IMR-90 (cell line): Measurements from ENCODE around the gene TRAF4. TPM values are rescaled to one million over a fixed set of nuclear protein-coding genes. Genes with fewer than 3 reads are reported as not detected.

ENCODE experiments used
- ATAC-seq: fragments of 200-7000 bp; cut with Tn5 transposase; 2 replicates; pipeline ENCODE4 v1.9.1; 2020; ENCODE audit warnings: low read depth, mild to moderate bottlenecking, moderate library complexity
- BruUV-seq: library from RNA; stranded (reverse); fragments of 400-500 nt; replicated peaks from 2 replicates; lab custom pipeline; 2021; lab: Mats Ljungman, UMichigan
- CTCF ChIA-PET: fragments of 300-600 bp; formaldehyde crosslinking; extraction: SDS; loops from one replicate; lab custom pipeline; 2021; ENCODE audit warnings: antibody characterized with exemption; lab: Yijun Ruan, JAX
- POLR2A ChIA-PET: fragments of 300-600 bp; sonication (Branson Sonifier 250); formaldehyde crosslinking; loops from one replicate; lab custom pipeline; 2022; ENCODE audit warnings: antibody characterized with exemption; ENCODE audit not compliant: unreplicated experiment; lab: Charles Lee
- DNase-seq: peaks from one replicate; pipeline ENCODE4 v3.0.0; 2013
- H2AFZ ChIP-seq: replicated peaks from 2 replicates; pipeline ENCODE3; 2013; ENCODE audit warnings: low read length, mild to moderate bottlenecking; ENCODE audit not compliant: poor library complexity
- H2AK5ac ChIP-seq: 2 replicates; pipeline ENCODE4 v1.6.1; 2013; ENCODE audit warnings: low read depth, low read length, inconsistent platforms
- H2AK9ac ChIP-seq: replicated peaks from 2 replicates; pipeline ENCODE3; 2013; ENCODE audit warnings: mild to moderate bottlenecking, low read depth, low read length, moderate library complexity; ENCODE audit not compliant: poor library complexity
- H2BK120ac ChIP-seq: 2 replicates; pipeline ENCODE4 v1.6.1; 2013; ENCODE audit warnings: low read depth, low read length, inconsistent platforms
- H2BK15ac ChIP-seq: 3 replicates; pipeline ENCODE4 v1.6.1; 2013; ENCODE audit warnings: low read depth, low read length, inconsistent platforms
- H2BK20ac ChIP-seq: 2 replicates; pipeline ENCODE4 v1.6.1; 2013; ENCODE audit warnings: low read depth, mild to moderate bottlenecking, inconsistent platforms, low read length, moderate library complexity
- H2BK5ac ChIP-seq: 2 replicates; pipeline ENCODE4 v1.6.1; 2013; ENCODE audit warnings: mild to moderate bottlenecking, low read depth, low read length, inconsistent platforms; ENCODE audit not compliant: poor library complexity, severe bottlenecking
- H3K14ac ChIP-seq: replicated peaks from 2 replicates; pipeline ENCODE4 v1.6.1; 2013; ENCODE audit warnings: low read depth, low read length, inconsistent platforms
- H3K18ac ChIP-seq: 2 replicates; pipeline ENCODE4 v1.6.1; 2013; ENCODE audit warnings: low read depth, low read length, control low read depth
- H3K23ac ChIP-seq: 2 replicates; pipeline ENCODE4 v1.6.1; 2013; ENCODE audit warnings: low read depth, low read length, inconsistent platforms
- H3K27ac ChIP-seq: 2 replicates; pipeline ENCODE4 v1.5.1; 2013; ENCODE audit warnings: mild to moderate bottlenecking, control low read depth, low read length; ENCODE audit not compliant: insufficient read depth
- H3K27me3 ChIP-seq: 2 replicates; pipeline ENCODE4 v1.6.1; 2013; ENCODE audit warnings: low read length; ENCODE audit not compliant: control insufficient read depth, insufficient read depth
- H3K36me3 ChIP-seq: 2 replicates; pipeline ENCODE4 v1.6.1; 2013; ENCODE audit warnings: low read length, mixed read lengths; ENCODE audit not compliant: control insufficient read depth, insufficient read depth
- H3K4ac ChIP-seq: 2 replicates; pipeline ENCODE4 v1.6.1; 2013; ENCODE audit warnings: low read depth, low read length, inconsistent platforms
- H3K4me1 ChIP-seq: 2 replicates; pipeline ENCODE4 v1.6.1; 2013; ENCODE audit warnings: low read length, mixed read lengths; ENCODE audit not compliant: control insufficient read depth, insufficient read depth
- H3K4me2 ChIP-seq: 2 replicates; pipeline ENCODE4 v1.6.1; 2013; ENCODE audit warnings: low read depth, mild to moderate bottlenecking, control low read depth, low read length, moderate library complexity
- H3K4me3 ChIP-seq: 2 replicates; pipeline ENCODE4 v1.5.1; 2013; ENCODE audit warnings: low read depth, mild to moderate bottlenecking, control low read depth, low read length, moderate library complexity; ENCODE audit not compliant: insufficient read depth
- H3K56ac ChIP-seq: 2 replicates; pipeline ENCODE4 v1.6.1; 2013; ENCODE audit warnings: low read length, inconsistent platforms; ENCODE audit not compliant: insufficient read depth; ENCODE audit errors: extremely low read depth
- H3K79me1 ChIP-seq, 2 experiments: 2 replicates each; pipeline ENCODE4 v1.6.1; 2013; ENCODE audit warnings: low read length in 2 of 2, inconsistent platforms in 1 of 2, low read depth in 1 of 2
- H3K9ac ChIP-seq: 2 replicates; pipeline ENCODE4 v1.6.1; 2013; ENCODE audit warnings: low read depth, low read length, control low read depth
- H3K9me1 ChIP-seq: 2 replicates; pipeline ENCODE4 v1.6.1; 2013; ENCODE audit warnings: low read length, inconsistent platforms; ENCODE audit not compliant: insufficient read depth
- H3K9me3 ChIP-seq: 2 replicates; pipeline ENCODE4 v1.6.1; 2013; ENCODE audit warnings: low read length; ENCODE audit not compliant: control insufficient read depth, insufficient read depth
- H4K20me1 ChIP-seq: 2 replicates; pipeline ENCODE4 v1.6.1; 2013; ENCODE audit warnings: low read length, inconsistent platforms; ENCODE audit not compliant: insufficient read depth
- H4K5ac ChIP-seq: 2 replicates; pipeline ENCODE4 v1.6.1; 2013; ENCODE audit warnings: mild to moderate bottlenecking, low read depth, low read length, control low read depth
- H4K8ac ChIP-seq, 2 experiments: 2 replicates each; pipeline ENCODE4 v1.6.1; 2013; ENCODE audit warnings: low read depth in 2 of 2, low read length in 2 of 2, control low read depth in 1 of 2, inconsistent platforms in 1 of 2
- H4K91ac ChIP-seq: 2 replicates; pipeline ENCODE4 v1.6.1; 2013; ENCODE audit warnings: low read depth, low read length, inconsistent platforms; ENCODE audit not compliant: insufficient read depth
- BHLHE40 ChIP-seq: fragments of 150-350 bp; IDR thresholded peaks from 2 replicates; pipeline ENCODE4 v1.6.1; 2016; ENCODE audit warnings: mild to moderate bottlenecking, low read depth, low read length
- CEBPB ChIP-seq: IDR thresholded peaks from 2 replicates; pipeline ENCODE4 v1.6.1; 2012; ENCODE audit warnings: low read depth, low read length, improper control_type of control experiment
- FOS ChIP-seq: fragments of 150-350 bp; IDR thresholded peaks from 2 replicates; pipeline ENCODE4 v1.6.1; 2016; ENCODE audit warnings: low read depth, low read length
- MAFK ChIP-seq: IDR thresholded peaks from 2 replicates; pipeline ENCODE4 v1.6.1; 2012; ENCODE audit warnings: low read depth, low read length, improper control_type of control experiment
- MAZ ChIP-seq: IDR thresholded peaks from 2 replicates; pipeline ENCODE4 v1.6.1; 2012; ENCODE audit warnings: low read depth, mild to moderate bottlenecking, low read length, improper control_type of control experiment, moderate library complexity, borderline replicate concordance
- MXI1 ChIP-seq: IDR thresholded peaks from 2 replicates; pipeline ENCODE4 v1.6.1; 2012; ENCODE audit warnings: low read depth, mild to moderate bottlenecking, low read length, moderate library complexity, borderline replicate concordance
- NFE2L2 ChIP-seq: fragments of 150-350 bp; IDR thresholded peaks from 2 replicates; pipeline ENCODE4 v1.6.1; 2016; ENCODE audit warnings: low read depth, mild to moderate bottlenecking, low read length
- POLR2A ChIP-seq: IDR thresholded peaks from 2 replicates; pipeline ENCODE4 v1.6.1; 2012; ENCODE audit warnings: mild to moderate bottlenecking, low read depth, low read length
- RAD21 ChIP-seq: IDR thresholded peaks from 2 replicates; pipeline ENCODE4 v1.6.1; 2012; ENCODE audit warnings: low read length, improper control_type of control experiment
- RFX5 ChIP-seq: IDR thresholded peaks from 2 replicates; pipeline ENCODE4 v1.8.0; 2012; ENCODE audit warnings: low read depth, mild to moderate bottlenecking, low read length, moderate library complexity
- SMC3 ChIP-seq: fragments of 150-350 bp; IDR thresholded peaks from 2 replicates; pipeline ENCODE4 v1.6.1; 2016; ENCODE audit warnings: low read depth, mild to moderate bottlenecking, antibody characterized with exemption, low read length, moderate library complexity
- WGBS, 2 experiments: methylation state at CpG; one replicate each; pipeline versions ENCODE4 v1.1.5 to v1.1.7; 2013; ENCODE audit warnings: missing lambda C conversion rate in 2 of 2; ENCODE audit not compliant: insufficient read length in 1 of 2; ENCODE audit errors: extremely low coverage in 2 of 2; 5-methylcytosine and 5-hydroxymethylcytosine counted together
- dilution Hi-C: fragments of 300-500 bp; cut with HindIII; formaldehyde crosslinking; loops from one replicate; pipeline ENCODE4 v1.14.3; 2018; ENCODE audit warnings: low sequenced_read_pairs; ENCODE audit not compliant: unreplicated experiment
- in situ Hi-C: fragments of 300-500 bp; cut with MboI; formaldehyde crosslinking; loops from 3 replicates; pipeline ENCODE4 v1.14.3; 2019; ENCODE audit warnings: low sequenced_read_pairs, inconsistent platforms, mixed read lengths
- intact Hi-C: fragments of 100-400 bp; cut with micrococcal nuclease; formaldehyde crosslinking; loops from 2 replicates; pipeline ENCODE4 v1.10.0; 2022
- polyA plus RNA-seq, 3 experiments: library from polyadenylated mRNA; depleted of rRNA; stranded (reverse); fragments of >200 nt; gene quantifications; 2 replicates each; pipeline ENCODE4 v1.2.3, GENCODE V29; 2012; ENCODE audit warnings: low replicate concordance in 1 of 3
- total RNA-seq: library from RNA; depleted of rRNA; stranded (reverse); fragments of >200 nt; gene quantifications from 2 replicates; pipeline ENCODE4 v1.2.3, GENCODE V29; 2012
- TF ChIP-seq, protein P1 (sequence below): fragments of 150-350 bp; IDR thresholded peaks from 2 replicates; pipeline ENCODE4 v1.6.1; 2017; ENCODE audit warnings: mild to moderate bottlenecking, antibody characterized with exemption, low read length, low read depth
- TF ChIP-seq, protein P2 (sequence below): fragments of 150-350 bp; IDR thresholded peaks from 2 replicates; pipeline ENCODE4 v1.6.1; 2016; ENCODE audit warnings: low read depth, mild to moderate bottlenecking, low read length, moderate library complexity, borderline replicate concordance

Gene TRAF4
- total and polyA plus RNA-seq, 2 of the 4 experiments (the other 2 are of a cell fraction): 36.9 to 63.2 TPM

DNA sequence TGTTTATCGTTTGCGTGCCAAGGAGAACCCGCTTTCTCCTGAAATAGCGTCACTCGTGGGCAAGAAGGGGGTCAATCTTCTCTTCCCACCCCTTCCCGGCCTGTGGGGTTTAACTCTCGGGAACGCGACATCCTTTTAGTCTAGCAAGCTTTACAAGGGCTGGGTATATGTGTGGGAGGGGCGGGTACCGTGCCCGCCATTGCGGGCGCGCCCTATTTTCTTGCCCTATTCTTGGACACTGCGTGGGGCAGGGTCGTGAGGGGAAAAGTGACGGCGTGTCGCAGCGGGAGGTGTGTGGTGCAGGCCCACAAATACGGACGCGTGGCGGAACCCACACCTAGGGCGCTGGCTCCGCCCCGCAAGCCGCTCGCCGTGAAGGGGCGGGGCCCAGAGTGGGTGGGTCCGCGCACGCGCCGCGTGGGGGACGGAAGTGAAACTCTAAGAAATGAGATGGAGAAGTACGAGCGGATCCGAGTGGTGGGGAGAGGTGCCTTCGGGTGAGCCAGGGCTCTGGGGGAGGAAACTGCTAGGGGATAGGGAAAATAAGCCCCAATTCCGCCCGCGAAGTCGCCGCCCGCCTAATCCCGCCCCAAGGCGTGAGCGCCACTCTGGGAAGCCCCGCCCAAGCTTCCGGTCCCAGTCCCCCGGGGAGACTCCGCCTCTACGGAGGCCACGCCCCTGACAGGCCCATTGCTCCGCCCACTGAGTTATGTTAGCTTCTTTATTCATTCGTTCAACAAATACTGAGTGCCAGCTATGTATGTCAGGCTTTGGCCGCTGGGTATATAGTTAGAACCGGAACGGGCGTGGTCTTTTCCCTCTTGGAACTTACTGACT is 15.2 kb upstream of the TRAF4 start, which contains the start of gene NEK8:
Gene NEK8, plus strand, starts transcription at position 425 of the 837 bp plus-strand sequence. Its CDS starts 26 bp downstream, at position 451.
- TF ChIP-seq RAD21 (no peak), MAFK (no peak), MAZ (no peak), SMC3 (no peak), FOS (no peak), BHLHE40 (peak; percentile 21; the same call in 1 of the 2 replicates), MXI1 (0 out of 2 replicates have a peak, but pooled peaks have one; percentile 67), CEBPB (no peak), POLR2A (peak; percentile 70), RFX5 (no peak), NFE2L2 (no peak)
- TF ChIP-seq, protein P1, sequence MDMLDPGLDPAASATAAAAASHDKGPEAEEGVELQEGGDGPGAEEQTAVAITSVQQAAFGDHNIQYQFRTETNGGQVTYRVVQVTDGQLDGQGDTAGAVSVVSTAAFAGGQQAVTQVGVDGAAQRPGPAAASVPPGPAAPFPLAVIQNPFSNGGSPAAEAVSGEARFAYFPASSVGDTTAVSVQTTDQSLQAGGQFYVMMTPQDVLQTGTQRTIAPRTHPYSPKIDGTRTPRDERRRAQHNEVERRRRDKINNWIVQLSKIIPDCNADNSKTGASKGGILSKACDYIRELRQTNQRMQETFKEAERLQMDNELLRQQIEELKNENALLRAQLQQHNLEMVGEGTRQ: no peak
- TF ChIP-seq, protein P2, sequence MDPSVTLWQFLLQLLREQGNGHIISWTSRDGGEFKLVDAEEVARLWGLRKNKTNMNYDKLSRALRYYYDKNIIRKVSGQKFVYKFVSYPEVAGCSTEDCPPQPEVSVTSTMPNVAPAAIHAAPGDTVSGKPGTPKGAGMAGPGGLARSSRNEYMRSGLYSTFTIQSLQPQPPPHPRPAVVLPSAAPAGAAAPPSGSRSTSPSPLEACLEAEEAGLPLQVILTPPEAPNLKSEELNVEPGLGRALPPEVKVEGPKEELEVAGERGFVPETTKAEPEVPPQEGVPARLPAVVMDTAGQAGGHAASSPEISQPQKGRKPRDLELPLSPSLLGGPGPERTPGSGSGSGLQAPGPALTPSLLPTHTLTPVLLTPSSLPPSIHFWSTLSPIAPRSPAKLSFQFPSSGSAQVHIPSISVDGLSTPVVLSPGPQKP: no peak
- Histone ChIP-seq H3K23ac (peak within 1 kb of the TSS; percentile 98), H3K27me3 (no peaks in the 10 kb centered on the region), H3K9me1 (no peaks in the 10 kb centered on the region), H3K9me3 (no peaks in the 10 kb centered on the region), H3K56ac (peak within 1 kb of the TSS; percentile 99), H3K4me3 (peak within 1 kb of the TSS; percentile 63), H3K9ac (peak within 1 kb of the TSS; percentile 82), H3K36me3 (peaks cover 13% of the 10 kb centered on the region), H4K20me1 (peaks cover 17% of the 10 kb centered on the region), H3K18ac (peak within 1 kb of the TSS; percentile 86), H3K14ac (peak within 1 kb of the TSS; percentile 99), H3K79me1 (peaks cover 0 to 23% of the 10 kb centered on the region in 2 experiments; a peak in 2 of 4 replicates), H2BK120ac (peak within 1 kb of the TSS; percentile 98), H2AFZ (peak within 1 kb of the TSS; percentile 95), H2BK20ac (peak within 1 kb of the TSS; percentile 82; the same call in 1 of the 2 replicates), H2BK15ac (peak within 1 kb of the TSS; percentile 90; the same call in 1 of the 3 replicates), H4K91ac (peak within 1 kb of the TSS; percentile 97), H2AK5ac (peak within 1 kb of the TSS; percentile 52), H3K4me2 (peak within 1 kb of the TSS; percentile 96), H3K27ac (peak within 1 kb of the TSS; percentile 84), H3K4me1 (peaks cover 12% of the 10 kb centered on the region), H3K4ac (peak within 1 kb of the TSS; percentile 98), H2BK5ac (peak within 1 kb of the TSS; percentile 91), H4K5ac (peak within 1 kb of the TSS; percentile 89), H2AK9ac (peak within 1 kb of the TSS; percentile 97), H4K8ac (peak within 1 kb of the TSS; percentile 87 to 100)
- CTCF ChIA-PET: interaction anchor here (1.6 to 4.0 kb wide), 5 partner anchors 16 to 225 kb away, joined by 4 to 60 read pairs (median 27); partner anchors contain the start of gene TRAF4
- no TSS peak for BruUV-seq
- in situ Hi-C loops: no loop called here
- ATAC-seq (peak; percentile 67), DNase-seq (peak; percentile 90)
- intact Hi-C loops: loop anchor here (1.0 to 2.0 kb wide), 2 partner anchors 15 to 388 kb away; no protein-coding TSS in a partner anchor
- dilution Hi-C loops: no loop called here
- 0% methylated on average over 11 of the region's 64 CpGs; no CpG with 5 or more reads in 1 of the 2 experiments for WGBS, 2 experiments
- POLR2A ChIA-PET: interaction anchor here (0.5 to 1.6 kb wide), 4 partner anchors 9 to 224 kb away, joined by 3 to 6 read pairs (median 3); partner anchors contain the start of genes RPL23A and TRAF4
